ENCODE results near the gene TNNC1.

The TNNC1 gene

DNA sequence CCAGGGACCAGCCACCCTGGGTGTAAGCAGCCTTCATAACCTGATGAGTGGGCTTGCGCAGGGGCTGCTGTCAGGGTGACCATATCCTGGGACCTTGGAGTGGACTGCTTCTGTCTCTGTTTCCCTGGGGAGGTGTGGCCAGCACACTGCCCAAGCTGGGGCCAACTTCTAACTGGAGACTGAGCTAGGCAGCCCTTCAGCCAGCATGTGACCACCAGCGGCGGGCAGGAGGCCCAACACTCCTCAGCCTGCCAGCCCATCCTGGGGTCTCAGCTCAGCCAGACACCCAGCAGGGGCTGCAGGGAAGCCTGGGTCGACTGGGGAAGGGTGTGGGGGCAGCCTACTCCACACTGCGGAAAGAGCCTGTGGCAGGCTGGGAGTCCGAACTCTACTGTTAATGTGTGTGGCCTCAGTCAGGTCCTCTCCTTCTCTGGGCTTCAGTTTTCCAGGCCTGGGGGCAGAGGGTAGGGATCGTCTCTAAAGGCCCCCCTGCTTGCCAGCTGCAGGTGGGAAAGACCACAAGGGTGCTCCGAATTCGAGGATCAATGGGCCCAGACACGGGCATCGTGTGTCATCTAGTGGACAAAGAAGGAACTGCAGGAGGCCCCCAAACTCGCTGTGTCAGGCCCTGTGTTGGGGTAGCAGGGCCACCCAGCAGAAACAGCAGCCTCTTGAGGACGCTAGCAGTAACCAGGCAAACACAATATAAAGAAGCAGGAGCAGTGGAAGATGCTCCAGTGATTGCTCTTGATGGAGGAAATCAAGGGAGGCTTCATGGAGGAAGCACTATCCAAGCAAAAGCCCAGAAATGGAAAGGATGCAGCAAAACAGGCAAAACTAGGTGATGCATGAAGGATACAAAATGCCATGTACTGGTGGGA is 7.0 kb downstream of the TNNC1 start:
- ChIA-PET POLR2A (interaction anchor here (2.3 to 2.6 kb wide), 2 partner anchors 13 to 159 kb away, joined by 8 to 11 read pairs; partner anchors contain the start of gene GLYCTK), CTCF (interaction anchor here (0.7 to 4.1 kb wide), 9 partner anchors 12 to 227 kb away, joined by 3 to 35 read pairs (median 5); partner anchors contain the start of gene WDR82)
- TF ChIP-seq L3MBTL2 (conservative IDR thresholded peaks at IDR 0.05) (peak; percentile 61), LEF1 (IDR thresholded peaks at IDR 0.05; ENCODE audit: borderline replicate concordance) (no peak)
- DNase-seq (ENCODE audit: extremely low spot score): peak; percentile 69

- TF ChIP-seq FOXK2 (IDR thresholded peaks at IDR 0.05) (no peak), LEF1 (IDR thresholded peaks at IDR 0.05; ENCODE audit: borderline replicate concordance) (no peak), HDGF (IDR thresholded peaks at IDR 0.05; ENCODE audit: borderline replicate concordance) (no peak), ARNT (IDR thresholded peaks at IDR 0.05) (no peak), SUZ12 (IDR thresholded peaks at IDR 0.05) (no peak)
- CTCF ChIA-PET: interaction anchor here (0.7 to 4.1 kb wide), 9 partner anchors 11 to 226 kb away, joined by 3 to 35 read pairs (median 5); partner anchors contain the start of gene WDR82
- POLR2A ChIA-PET: interaction anchor here (1.4 to 2.6 kb wide), 3 partner anchors 12 to 158 kb away, joined by 4 to 11 read pairs (median 8); partner anchors contain the start of gene GLYCTK
- no peak for DNase-seq (ENCODE audit: extremely low spot score)
These were observed 7.8 kb downstream of the TNNC1 start for GRCh38 chr3:52446042-52446441.

- DNase-seq (ENCODE audit: extremely low spot score): peak; percentile 85
These were observed 8.7 kb downstream of the TNNC1 start, which contains the start of gene SEMA3G for GRCh38 chr3:52444860-52445793. SEMA3G (minus strand) TSS chr3:52445103; CDS start chr3:52445027, 76 bp downstream.

GRCh38 chr3:52443791-52444687 is 9.8 kb downstream of the TNNC1 start:
- no peak for DNase-seq (ENCODE audit: extremely low spot score)
- TF ChIP-seq TARDBP (IDR thresholded peaks at IDR 0.05) (no peak), NFRKB (IDR thresholded peaks at IDR 0.05) (no peak), ZNF384 (IDR thresholded peaks at IDR 0.05) (no peak), PKNOX1 (IDR thresholded peaks at IDR 0.05) (no peak), SP1 (IDR thresholded peaks at IDR 0.05) (no peak)
- CTCF ChIA-PET: interaction anchor here (3.3 kb wide), 1 partner anchor 31 kb away, joined by 18 read pairs; no protein-coding TSS in a partner anchor

More at GRCh38 chr3:52444860-52445793, 8.7 kb downstream of the TNNC1 start, which contains the start of gene SEMA3G:
- no peak for TF ChIP-seq ELF4 (IDR thresholded peaks at IDR 0.05)
- TF ChIP-seq LEF1 (IDR thresholded peaks at IDR 0.05; ENCODE audit: borderline replicate concordance): no peak
- TF ChIP-seq SP1 (IDR thresholded peaks at IDR 0.05): no peak
- no peak for TF ChIP-seq HDGF (IDR thresholded peaks at IDR 0.05; ENCODE audit: borderline replicate concordance)
- TF ChIP-seq ARNT (IDR thresholded peaks at IDR 0.05): no peak
- TF ChIP-seq FOXK2 (IDR thresholded peaks at IDR 0.05): no peak
- no peak for TF ChIP-seq NFRKB (IDR thresholded peaks at IDR 0.05)
- no peak for TF ChIP-seq TARDBP (IDR thresholded peaks at IDR 0.05)
- no peak for TF ChIP-seq FOXM1 (IDR thresholded peaks at IDR 0.05; ENCODE audit: borderline replicate concordance)
- ChIA-PET POLR2A (interaction anchor here (0.9 to 2.6 kb wide), 3 partner anchors 9 to 20 kb away, joined by 3 to 11 read pairs (median 4); partner anchors contain the start of gene TNNC1), CTCF (interaction anchor here (0.7 to 3.3 kb wide), 5 partner anchors 10 to 41 kb away, joined by 3 to 18 read pairs (median 5); no protein-coding TSS in a partner anchor)

DNA sequence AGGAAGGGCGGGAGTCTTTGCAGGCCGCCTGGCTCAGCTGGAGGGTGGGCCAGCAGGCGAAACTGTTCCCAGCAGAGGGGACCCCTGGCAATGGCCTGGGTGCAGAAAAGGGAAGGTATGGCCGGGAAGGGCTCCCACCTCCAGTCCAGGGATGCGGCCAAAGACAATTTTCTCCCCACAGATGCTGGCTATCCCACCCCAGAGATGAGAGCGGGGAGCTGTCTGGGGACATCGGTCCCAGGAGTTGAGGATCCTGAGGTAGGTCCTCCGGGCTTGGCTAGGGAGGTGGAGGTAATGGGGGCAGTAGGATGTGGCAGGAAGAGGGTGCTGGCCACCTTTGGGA is 10.6 kb downstream of the TNNC1 start:
- TF ChIP-seq FOXK2 (IDR thresholded peaks at IDR 0.05) (no peak), FOXA1 (IDR thresholded peaks at IDR 0.05) (no peak), SP1 (IDR thresholded peaks at IDR 0.05) (no peak), ARNT (IDR thresholded peaks at IDR 0.05) (no peak)
- ChIA-PET POLR2A (no interaction called here), CTCF (no interaction called here)
- DNase-seq (ENCODE audit: extremely low spot score): no peak

More at GRCh38 chr3:52443791-52444687, 9.8 kb downstream of the TNNC1 start:
- POLR2A ChIA-PET: no interaction called here

DNA sequence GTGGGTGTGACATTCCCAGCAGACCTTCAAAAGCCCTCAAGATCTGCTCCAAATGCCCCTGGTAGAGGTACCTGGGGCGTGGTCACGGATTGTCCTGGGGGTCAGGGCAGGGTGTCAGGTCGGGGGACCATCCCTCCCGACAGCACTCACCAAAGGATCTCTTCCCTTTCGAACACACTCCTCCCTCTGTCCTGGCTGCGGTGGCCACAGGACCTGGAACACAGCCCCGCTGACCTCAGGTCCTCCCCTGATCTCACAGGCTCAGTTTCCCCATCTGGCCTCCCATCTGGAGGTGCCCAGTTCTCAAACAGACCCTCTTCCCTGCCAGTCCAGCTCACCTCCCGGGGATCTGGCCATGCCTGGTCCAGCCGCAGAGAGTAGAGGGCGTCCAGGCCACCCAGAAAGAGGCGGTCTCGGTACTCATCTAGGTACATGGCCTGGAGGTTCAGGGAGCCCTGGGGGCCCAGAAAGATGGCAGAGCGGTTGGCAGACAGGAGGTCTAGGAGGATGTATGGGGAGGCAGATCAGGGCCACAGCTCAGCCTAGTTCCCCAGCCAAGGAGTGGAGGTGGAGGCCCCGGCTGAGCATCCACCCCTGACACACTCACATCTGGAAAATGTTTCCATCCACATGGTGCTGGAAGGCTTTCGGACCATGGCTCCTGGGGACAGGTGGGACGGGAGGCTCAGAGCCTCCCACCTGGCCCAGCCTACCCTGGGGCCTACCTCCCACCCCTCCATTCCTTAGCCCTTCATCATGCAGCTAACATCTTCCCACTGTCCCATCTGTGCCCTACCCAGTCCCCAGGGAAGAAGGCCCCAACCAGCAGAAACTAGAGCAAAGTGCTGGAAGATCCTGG is 11.2 kb downstream of the TNNC1 start:
- TF ChIP-seq FOXM1 (IDR thresholded peaks at IDR 0.05; ENCODE audit: borderline replicate concordance) (no peak), NFRKB (IDR thresholded peaks at IDR 0.05) (no peak), PKNOX1 (IDR thresholded peaks at IDR 0.05) (no peak), ELF4 (IDR thresholded peaks at IDR 0.05) (no peak), SP1 (IDR thresholded peaks at IDR 0.05) (no peak), TARDBP (IDR thresholded peaks at IDR 0.05) (no peak), BHLHE40 (IDR thresholded peaks at IDR 0.05; ENCODE audit: borderline replicate concordance) (no peak), SUZ12 (IDR thresholded peaks at IDR 0.05) (no peak), ARNT (IDR thresholded peaks at IDR 0.05) (no peak), LEF1 (IDR thresholded peaks at IDR 0.05; ENCODE audit: borderline replicate concordance) (no peak), ZNF384 (IDR thresholded peaks at IDR 0.05) (no peak), HDGF (IDR thresholded peaks at IDR 0.05; ENCODE audit: borderline replicate concordance) (no peak), FOXK2 (IDR thresholded peaks at IDR 0.05) (no peak), FOXA1 (IDR thresholded peaks at IDR 0.05) (no peak), CTBP1 (IDR thresholded peaks at IDR 0.05; ENCODE audit: borderline replicate concordance) (no peak), L3MBTL2 (conservative IDR thresholded peaks at IDR 0.05) (no peak)
- ChIA-PET POLR2A (no interaction called here), CTCF (no interaction called here)
- DNase-seq (ENCODE audit: extremely low spot score): no peak
